ENCODE data around the gene SDR42E1. TPM values are rescaled to one million over a fixed set of nuclear protein-coding genes. Genes with fewer than 3 reads are reported as not detected.

Gene SDR42E1
- polyA plus RNA-seq, 1 donor (not counting 4 experiments of a cell fraction or from before 2014, with no cell fraction given): 20.3 TPM

DNA sequence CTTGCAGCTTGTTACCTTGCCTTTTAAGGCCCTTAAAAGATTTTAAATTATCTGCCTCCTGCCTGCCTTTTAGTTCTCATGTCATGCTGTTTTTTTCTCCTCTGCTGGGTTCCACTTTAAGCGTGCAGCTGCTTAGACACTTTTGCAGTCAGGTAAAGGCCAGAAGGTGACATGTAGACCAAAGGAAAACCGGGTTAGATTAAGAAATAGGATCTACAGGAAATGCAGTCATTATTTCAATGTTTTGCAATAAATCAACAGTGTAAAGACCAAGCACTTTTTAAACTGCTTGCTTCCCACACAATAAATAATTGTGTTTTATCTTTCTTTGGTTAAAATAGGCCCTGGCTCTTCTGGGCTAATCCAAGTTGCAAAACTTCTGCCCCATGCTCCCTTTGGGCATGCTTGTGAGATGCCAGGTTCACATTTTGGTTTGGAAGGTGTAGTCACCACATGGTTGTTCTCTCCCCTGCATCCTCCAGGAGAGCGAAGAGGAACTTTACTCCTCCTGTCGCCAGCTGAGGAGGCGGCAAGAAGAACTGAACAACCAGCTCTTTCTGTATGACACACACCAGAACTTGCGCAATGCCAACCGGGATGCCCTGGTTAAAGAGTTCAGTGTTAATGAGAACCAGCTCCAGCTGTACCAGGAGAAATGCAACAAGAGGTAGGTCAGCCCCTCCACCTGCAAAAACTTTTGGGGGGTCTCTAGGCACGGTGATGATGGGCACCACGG is 54.9 kb downstream of the SDR42E1 start:
- Histone ChIP-seq H3K27ac (ENCODE audit: control insufficient read depth, insufficient read depth, low read length) (no peak overlapping the region), H3K4me2 (ENCODE audit: control insufficient read depth, extremely low read depth, insufficient read depth, low read depth, low read length) (no peak overlapping the region), H3K36me3 (ENCODE audit: control insufficient read depth in 2 of 2, extremely low read depth in 1 of 2, insufficient read depth in 2 of 2, low read length in 2 of 2) (no peaks in the 10 kb centered on the region), H3K9me1 (ENCODE audit: control insufficient read depth, extremely low read depth, insufficient read depth, low read length) (no peaks in the 10 kb centered on the region), H2AFZ (ENCODE audit: control insufficient read depth, low read length) (no peak overlapping the region), H3K4me1 (ENCODE audit: control insufficient read depth, extremely low read depth, insufficient read depth, low read length) (no peaks in the 10 kb centered on the region), H3K9ac (ENCODE audit: control insufficient read depth, extremely low read depth, insufficient read depth, low read length) (no peak overlapping the region), H4K20me1 (ENCODE audit: control insufficient read depth, extremely low read depth, insufficient read depth, low read length) (no peaks in the 10 kb centered on the region), H3K9me3 (ENCODE audit: control insufficient read depth, low read depth, low read length) (no peaks in the 10 kb centered on the region), H3K27me3 (ENCODE audit: control insufficient read depth, extremely low read depth, insufficient read depth, low read length) (no peaks in the 10 kb centered on the region), H3K4me3 (ENCODE audit: control insufficient read depth in 2 of 3, extremely low read depth in 1 of 3, insufficient read depth in 2 of 3, low read depth in 1 of 3, low read length in 3 of 3) (no peak overlapping the region), H3K79me2 (ENCODE audit: control insufficient read depth, insufficient read depth, low read length) (no peaks in the 10 kb centered on the region)
- FAIRE-seq: no peak
- dilution Hi-C loops (cut with MboI; ENCODE audit: extremely low pct_ligation_motif_present, low sequenced_read_pairs): no loop called here
- TF ChIP-seq, protein P1, sequence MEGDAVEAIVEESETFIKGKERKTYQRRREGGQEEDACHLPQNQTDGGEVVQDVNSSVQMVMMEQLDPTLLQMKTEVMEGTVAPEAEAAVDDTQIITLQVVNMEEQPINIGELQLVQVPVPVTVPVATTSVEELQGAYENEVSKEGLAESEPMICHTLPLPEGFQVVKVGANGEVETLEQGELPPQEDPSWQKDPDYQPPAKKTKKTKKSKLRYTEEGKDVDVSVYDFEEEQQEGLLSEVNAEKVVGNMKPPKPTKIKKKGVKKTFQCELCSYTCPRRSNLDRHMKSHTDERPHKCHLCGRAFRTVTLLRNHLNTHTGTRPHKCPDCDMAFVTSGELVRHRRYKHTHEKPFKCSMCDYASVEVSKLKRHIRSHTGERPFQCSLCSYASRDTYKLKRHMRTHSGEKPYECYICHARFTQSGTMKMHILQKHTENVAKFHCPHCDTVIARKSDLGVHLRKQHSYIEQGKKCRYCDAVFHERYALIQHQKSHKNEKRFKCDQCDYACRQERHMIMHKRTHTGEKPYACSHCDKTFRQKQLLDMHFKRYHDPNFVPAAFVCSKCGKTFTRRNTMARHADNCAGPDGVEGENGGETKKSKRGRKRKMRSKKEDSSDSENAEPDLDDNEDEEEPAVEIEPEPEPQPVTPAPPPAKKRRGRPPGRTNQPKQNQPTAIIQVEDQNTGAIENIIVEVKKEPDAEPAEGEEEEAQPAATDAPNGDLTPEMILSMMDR (optimal IDR thresholded peaks at IDR 0.05 in 1 of 3, IDR thresholded peaks at IDR 0.05 in 1 of 3, conservative IDR thresholded peaks at IDR 0.05 in 1 of 3; ENCODE audit: extremely low read depth in 1 of 3, insufficient read depth in 2 of 3, low read length in 3 of 3): no peak
- TF ChIP-seq EZH2 (IDR thresholded peaks at IDR 0.05; ENCODE audit: low read length): no peak
- no peak for DNase-seq (ENCODE audit: low read depth, low spot score)

GRCh38 chr16:81951564-81951963 is 59.7 kb downstream of the SDR42E1 start:
- no peaks in the 10 kb centered on the region for H3K36me3 ChIP-seq (ENCODE audit: control insufficient read depth in 2 of 2, extremely low read depth in 1 of 2, insufficient read depth in 2 of 2, low read length in 2 of 2)
- dilution Hi-C loops (cut with MboI; ENCODE audit: extremely low pct_ligation_motif_present, low sequenced_read_pairs): no loop called here
- H3K9me3 ChIP-seq (ENCODE audit: control insufficient read depth, low read depth, low read length): no peaks in the 10 kb centered on the region
- H3K4me1 ChIP-seq (ENCODE audit: control insufficient read depth, extremely low read depth, insufficient read depth, low read length): no peaks in the 10 kb centered on the region
- H3K9me1 ChIP-seq (ENCODE audit: control insufficient read depth, extremely low read depth, insufficient read depth, low read length): no peaks in the 10 kb centered on the region
- no peak overlapping the region for H3K27ac ChIP-seq (ENCODE audit: control insufficient read depth, insufficient read depth, low read length)
- no peak overlapping the region for H3K4me3 ChIP-seq (ENCODE audit: control insufficient read depth in 2 of 3, extremely low read depth in 1 of 3, insufficient read depth in 2 of 3, low read depth in 1 of 3, low read length in 3 of 3)
- H3K4me2 ChIP-seq (ENCODE audit: control insufficient read depth, extremely low read depth, insufficient read depth, low read depth, low read length): no peak overlapping the region
- H4K20me1 ChIP-seq (ENCODE audit: control insufficient read depth, extremely low read depth, insufficient read depth, low read length): no peaks in the 10 kb centered on the region
- no peak overlapping the region for H3K9ac ChIP-seq (ENCODE audit: control insufficient read depth, extremely low read depth, insufficient read depth, low read length)
- TF ChIP-seq EZH2 (IDR thresholded peaks at IDR 0.05; ENCODE audit: low read length): no peak
- TF ChIP-seq, protein P1 (optimal IDR thresholded peaks at IDR 0.05 in 1 of 3, IDR thresholded peaks at IDR 0.05 in 1 of 3, conservative IDR thresholded peaks at IDR 0.05 in 1 of 3; ENCODE audit: extremely low read depth in 1 of 3, insufficient read depth in 2 of 3, low read length in 3 of 3): no peak
- DNase-seq (ENCODE audit: low read depth, low spot score) (no peak), FAIRE-seq (no peak)
- no peaks in the 10 kb centered on the region for H3K27me3 ChIP-seq (ENCODE audit: control insufficient read depth, extremely low read depth, insufficient read depth, low read length)
- H3K79me2 ChIP-seq (ENCODE audit: control insufficient read depth, insufficient read depth, low read length): no peaks in the 10 kb centered on the region
- no peak overlapping the region for H2AFZ ChIP-seq (ENCODE audit: control insufficient read depth, low read length)

All from keratinocyte (primary cell).